Liver (tissue), 9 donors: ENCODE measurements around the gene CHSY1. TPM values are rescaled to one million over a fixed set of nuclear protein-coding genes. Genes with fewer than 3 reads are reported as not detected.

Source experiments
- DNase-seq: peaks from one replicate; pipeline ENCODE4 v3.0.0-alpha.2; 2017; ENCODE audit warnings: low spot score
- H3K27ac ChIP-seq, 2 donors: one replicate each; pipeline ENCODE4 v1.7.0; 2013; ENCODE audit warnings: inconsistent platforms in 2 of 2, low read length in 2 of 2, control low read depth in 1 of 2, low read depth in 1 of 2, mild to moderate bottlenecking in 1 of 2
- H3K27me3 ChIP-seq, 4 donors: one replicate each; pipeline versions ENCODE4 v1.6.1 to v1.7.0; 2013; ENCODE audit warnings: low read length in 3 of 4, inconsistent platforms in 1 of 4, mild to moderate bottlenecking in 1 of 4, moderate library complexity in 1 of 4; ENCODE audit not compliant: control insufficient read depth in 4 of 4, insufficient read depth in 4 of 4
- H3K36me3 ChIP-seq, 4 donors: one replicate each; pipeline versions ENCODE4 v1.6.1 to v1.7.0; 2013; ENCODE audit warnings: low read length in 3 of 4, mild to moderate bottlenecking in 3 of 4, low read depth in 1 of 4, moderate library complexity in 1 of 4; ENCODE audit not compliant: control insufficient read depth in 4 of 4, insufficient read depth in 3 of 4
- H3K4me1 ChIP-seq, 4 donors: one replicate each; pipeline versions ENCODE4 v1.6.1 to v1.7.0; 2013; ENCODE audit warnings: low read length in 3 of 4, mild to moderate bottlenecking in 3 of 4, moderate library complexity in 1 of 4; ENCODE audit not compliant: control insufficient read depth in 4 of 4, insufficient read depth in 4 of 4
- H3K4me3 ChIP-seq, 3 donors: one replicate each; pipeline versions ENCODE4 v1.6.1 to v1.7.0; 2013; ENCODE audit warnings: low read length in 3 of 3, control low read depth in 1 of 3, low read depth in 1 of 3, mild to moderate bottlenecking in 1 of 3
- H3K9ac ChIP-seq, 2 donors: one replicate each; pipeline ENCODE4 v1.7.0; 2013; ENCODE audit warnings: low read length in 2 of 2, mild to moderate bottlenecking in 2 of 2, moderate library complexity in 2 of 2, control low read depth in 1 of 2, low read depth in 1 of 2
- H3K9me3 ChIP-seq, 4 donors: one replicate each; pipeline versions ENCODE4 v1.6.1 to v1.7.0; 2013; ENCODE audit warnings: low read length in 3 of 4; ENCODE audit not compliant: control insufficient read depth in 4 of 4
- ATF3 ChIP-seq: IDR thresholded peaks from 2 replicates; pipeline ENCODE4 v1.6.1; 2016; ENCODE audit warnings: antibody characterized with exemption
- CTCF ChIP-seq: fragments of 150-350 bp; IDR thresholded peaks from 2 replicates; pipeline ENCODE4 v1.5.1; 2017; ENCODE audit warnings: improper control_type of control experiment, low read depth, low read length; ENCODE audit not compliant: missing input control
- FOXA1 ChIP-seq: IDR thresholded peaks from 2 replicates; pipeline ENCODE4 v1.6.1; 2016; ENCODE audit warnings: antibody characterized with exemption
- FOXA2 ChIP-seq: IDR thresholded peaks from 2 replicates; pipeline ENCODE4 v1.6.1; 2016; ENCODE audit warnings: antibody characterized with exemption
- GABPA ChIP-seq, 2 donors: IDR thresholded peaks in 1 of 2; conservative IDR thresholded peaks in 1 of 2; 2 replicates each; pipeline ENCODE4 v1.6.1; 2016; ENCODE audit warnings: antibody characterized with exemption in 2 of 2, mild to moderate bottlenecking in 1 of 2, moderate library complexity in 1 of 2
- HNF4A ChIP-seq, 2 donors: conservative IDR thresholded peaks; 2 replicates each; pipeline ENCODE4 v1.6.1; 2016; ENCODE audit warnings: antibody characterized with exemption in 2 of 2, mild to moderate bottlenecking in 2 of 2
- HNF4G ChIP-seq: IDR thresholded peaks from 2 replicates; pipeline ENCODE4 v1.6.1; 2016; ENCODE audit warnings: antibody characterized with exemption
- JUND ChIP-seq, 2 donors: IDR thresholded peaks; 2 replicates each; pipeline ENCODE4 v1.6.1; 2016; ENCODE audit warnings: antibody characterized with exemption in 2 of 2
- NR2F2 ChIP-seq: IDR thresholded peaks from 2 replicates; pipeline ENCODE4 v1.6.1; 2016; ENCODE audit warnings: antibody characterized with exemption
- RAD21 ChIP-seq, 2 donors: IDR thresholded peaks; 2 replicates each; pipeline ENCODE4 v1.6.1; 2016; ENCODE audit warnings: antibody characterized with exemption in 2 of 2, mild to moderate bottlenecking in 2 of 2
- REST ChIP-seq: IDR thresholded peaks from 2 replicates; pipeline ENCODE4 v1.6.1; 2016; ENCODE audit warnings: antibody characterized with exemption, mild to moderate bottlenecking
- RXRA ChIP-seq, 2 donors: IDR thresholded peaks; 2 replicates each; pipeline ENCODE4 v1.6.1; 2017 to 2018; ENCODE audit warnings: antibody characterized with exemption in 2 of 2, mild to moderate bottlenecking in 1 of 2
- SP1 ChIP-seq: IDR thresholded peaks from 2 replicates; pipeline ENCODE4 v1.6.1; 2018; ENCODE audit warnings: antibody characterized with exemption, mild to moderate bottlenecking
- TAF1 ChIP-seq: conservative IDR thresholded peaks from 2 replicates; pipeline ENCODE4 v1.6.1; 2016; ENCODE audit warnings: antibody characterized with exemption, mild to moderate bottlenecking
- YY1 ChIP-seq: IDR thresholded peaks from 2 replicates; pipeline ENCODE4 v1.6.1; 2016; ENCODE audit warnings: antibody characterized with exemption, mild to moderate bottlenecking
- ZBTB33 ChIP-seq: IDR thresholded peaks from 2 replicates; pipeline ENCODE4 v1.6.1; 2016; ENCODE audit warnings: antibody characterized with exemption
- WGBS: extraction: QIAGEN DNeasy Blood & Tissue Kit; methylation state at CpG from one replicate; pipeline ENCODE4 v1.1.7; 2013; 5-methylcytosine and 5-hydroxymethylcytosine counted together
- polyA plus RNA-seq, 2 donors: library from polyadenylated mRNA; stranded (reverse) in 1 of 2; unstranded in 1 of 2; fragments of 200-250 nt in 1 of 2; fragments of >200 nt in 1 of 2; fragmentation: Nextera tagmentation in 1 of 2; extraction: Ambion mirVana in 1 of 2; gene quantifications; one replicate each; pipeline versions ENCODE4 v1.2.1 to v1.2.3, GENCODE V29; 2013 to 2015
- total RNA-seq, 2 donors: library from RNA; depleted of rRNA; stranded (reverse); fragments of >200 nt; gene quantifications; one replicate each; pipeline ENCODE4 v1.2.3, GENCODE V29; 2014
- TF ChIP-seq, protein P1 (sequence below): IDR thresholded peaks from 2 replicates; pipeline ENCODE4 v1.6.1; 2016; ENCODE audit warnings: antibody characterized with exemption
- donor health status: healthy.
- donor health status: healthy.
- donor health status: healthy.
- donor health status: healthy.
- donor health status: healthy.

CHSY1 gene
- total and polyA plus RNA-seq, 4 donors: 1.4 to 12.3 (median 6.6) TPM

GRCh38 chr15:101198031-101198575 is 53.7 kb downstream of the CHSY1 start:
- TF ChIP-seq, protein P1, sequence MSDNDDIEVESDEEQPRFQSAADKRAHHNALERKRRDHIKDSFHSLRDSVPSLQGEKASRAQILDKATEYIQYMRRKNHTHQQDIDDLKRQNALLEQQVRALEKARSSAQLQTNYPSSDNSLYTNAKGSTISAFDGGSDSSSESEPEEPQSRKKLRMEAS: no peak
- TF ChIP-seq FOXA1: no peak
- TF ChIP-seq CTCF: no peak
- TF ChIP-seq YY1: no peak
- TF ChIP-seq TAF1: no peak
- no peak for TF ChIP-seq RXRA (IDR thresholded peaks at IDR 0.05)
- TF ChIP-seq ZBTB33: no peak
- no peak for TF ChIP-seq GABPA (IDR thresholded peaks at IDR 0.05 in 1 of 2, conservative IDR thresholded peaks at IDR 0.05 in 1 of 2)
- no peak for TF ChIP-seq HNF4G
- no peak for TF ChIP-seq REST
- no peak for TF ChIP-seq ATF3
- no peak overlapping the region for H3K27ac ChIP-seq
- no peak overlapping the region for H3K4me3 ChIP-seq
- no peaks in the 10 kb centered on the region for H3K9me3 ChIP-seq
- H3K27me3 ChIP-seq: no peaks in the 10 kb centered on the region
- H3K36me3 ChIP-seq: no peaks in the 10 kb centered on the region
- H3K4me1 ChIP-seq: peaks cover 0 to 10% (median 4%) of the 10 kb centered on the region in 4 donors
- 95% methylated on average over 16 of the region's 16 CpGs for WGBS
- no peak overlapping the region for H3K9ac ChIP-seq
- DNase-seq: no peak

- 90% methylated on average over 8 of the region's 8 CpGs for WGBS
- Histone ChIP-seq H3K4me1 (peaks cover 0 to 3% (median 0%) of the 10 kb centered on the region in 4 donors), H3K27ac (no peak overlapping the region), H3K36me3 (no peaks in the 10 kb centered on the region), H3K27me3 (no peaks in the 10 kb centered on the region), H3K9me3 (no peaks in the 10 kb centered on the region), H3K4me3 (no peak overlapping the region), H3K9ac (no peak overlapping the region)
- DNase-seq: no peak
- TF ChIP-seq RAD21 (IDR thresholded peaks at IDR 0.05): no peak
- TF ChIP-seq, protein P1: no peak
- TF ChIP-seq JUND (IDR thresholded peaks at IDR 0.05): no peak
- TF ChIP-seq FOXA2: no peak
- no peak for TF ChIP-seq CTCF
- TF ChIP-seq ATF3: no peak
- no peak for TF ChIP-seq SP1
- no peak for TF ChIP-seq TAF1
- no peak for TF ChIP-seq NR2F2
- no peak for TF ChIP-seq HNF4A (conservative IDR thresholded peaks at IDR 0.05)
- TF ChIP-seq RXRA (IDR thresholded peaks at IDR 0.05): no peak
Observed at GRCh38 chr15:101194546-101195125, 57.2 kb downstream of the CHSY1 start.
